Measurements from ENCODE around the gene DACH1. TPM values are rescaled to one million over a fixed set of nuclear protein-coding genes. Genes with fewer than 3 reads are reported as not detected.

The DACH1 gene
- total and polyA plus RNA-seq, 9 of the 15 experiments (the other 6 are each of a cell fraction or from before 2014, with no cell fraction given), result 0.04 to 0.07 (median 0.04) TPM; not detected in 2

DNA sequence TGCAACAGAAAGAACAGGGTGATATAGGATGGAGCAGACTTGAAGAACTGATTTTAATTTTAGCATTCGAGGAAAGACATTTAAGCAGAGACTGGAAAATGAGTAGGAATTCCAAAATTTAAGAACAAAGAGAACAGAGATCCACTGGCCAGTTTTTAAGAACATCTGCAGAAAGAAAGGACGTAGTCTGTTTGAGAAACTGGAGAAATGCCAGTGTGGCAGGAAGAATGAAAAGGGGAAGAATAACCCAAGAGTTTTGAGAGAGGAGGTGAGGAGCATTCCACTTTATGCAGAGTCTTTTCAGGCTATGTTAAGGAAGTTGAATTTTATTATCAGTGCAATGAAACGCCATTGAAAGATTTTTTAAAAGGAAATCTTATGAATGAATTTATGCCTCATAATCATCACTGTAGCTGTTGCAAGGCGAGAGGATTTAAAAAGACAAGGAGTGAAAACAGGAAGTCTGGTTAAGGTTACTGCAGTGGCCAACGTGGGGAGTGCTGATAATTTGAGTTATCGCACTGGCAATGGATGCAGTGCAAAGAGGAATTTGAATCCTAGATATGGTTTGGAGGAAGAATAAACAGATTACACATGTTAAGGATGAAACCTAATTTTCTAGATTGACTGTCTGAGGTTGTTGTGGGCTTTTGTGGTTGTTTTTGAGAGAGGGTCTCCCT lies 253.8 kb downstream of the DACH1 start (continued):
- TF ChIP-seq CBX2 (IDR thresholded peaks at IDR 0.05; ENCODE audit: insufficient read depth, low read length, poor library complexity, severe bottlenecking), result no peak

DNA sequence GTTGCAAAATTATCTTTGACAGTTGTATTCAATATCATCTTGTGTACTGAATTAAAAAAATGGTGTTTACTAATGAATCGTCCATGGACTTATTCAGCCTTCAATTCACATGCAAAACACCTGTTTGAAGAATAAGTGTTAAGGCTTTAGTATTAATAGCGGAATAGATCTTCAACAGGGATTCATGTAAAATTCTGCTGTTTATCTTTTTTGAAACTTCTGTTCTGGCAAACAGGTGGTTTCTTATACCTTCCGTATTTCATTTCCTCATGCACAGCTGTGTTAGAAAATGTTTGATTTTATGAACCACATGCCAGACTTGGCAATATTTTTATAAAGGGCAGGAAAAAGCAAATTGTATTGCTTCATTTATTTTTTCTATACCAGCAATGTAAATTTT lies 255.7 kb downstream of the DACH1 start:
- CTCF ChIA-PET (ENCODE audit: low intra/inter-chr PET ratio), result no interaction called here
- intact Hi-C loops (cut with micrococcal nuclease) (no loop called here), in situ Hi-C loops (cut with MboI) (no loop called here)
- FAIRE-seq (no peak), DNase-seq (ENCODE audit: extremely low read depth in 1 of 4, low spot score in 3 of 4) (no peak), ATAC-seq (no peak)
- Histone ChIP-seq H3K79me2 (ENCODE audit: control insufficient read depth, insufficient read depth, low read length) (no peaks in the 10 kb centered on the region), H3K27ac (ENCODE audit: extremely low read depth, low read depth, low read length) (no peak overlapping the region), H3K9ac (ENCODE audit: insufficient read depth in 1 of 2, low read depth in 2 of 2, low read length in 2 of 2) (no peak overlapping the region), H3K9me1 (ENCODE audit: control insufficient read depth, insufficient read depth, low read length) (no peaks in the 10 kb centered on the region), H4K20me1 (replicated peaks; ENCODE audit: control insufficient read depth, insufficient read depth, low read length) (no peaks in the 10 kb centered on the region), H3K4me1 (replicated peaks in 1 of 2; ENCODE audit: control insufficient read depth in 2 of 2, insufficient read depth in 2 of 2, low read length in 2 of 2) (no peaks in the 10 kb centered on the region), H2AFZ (ENCODE audit: low read depth, low read length) (no peak overlapping the region), H3K4me3 (no peak overlapping the region), H3K4me2 (ENCODE audit: insufficient read depth, low read length) (no peak overlapping the region), H3K9me3 (replicated peaks; ENCODE audit: control insufficient read depth, insufficient read depth, low read depth, low read length) (no peaks in the 10 kb centered on the region), H3K27me3 (ENCODE audit: control insufficient read depth in 2 of 2, insufficient read depth in 2 of 2, low read length in 2 of 2) (no peaks in the 10 kb centered on the region), H3K36me3 (ENCODE audit: control insufficient read depth, insufficient read depth, low read length) (no peaks in the 10 kb centered on the region)
- POLR2A ChIA-PET, result no interaction called here
- WGBS (ENCODE audit: insufficient coverage, low coverage, missing lambda C conversion rate), result 3% methylated on average over 3 of the region's 3 CpGs
- no TSS peak for BruUV-seq (replicated peaks)
- TF ChIP-seq, protein P1, sequence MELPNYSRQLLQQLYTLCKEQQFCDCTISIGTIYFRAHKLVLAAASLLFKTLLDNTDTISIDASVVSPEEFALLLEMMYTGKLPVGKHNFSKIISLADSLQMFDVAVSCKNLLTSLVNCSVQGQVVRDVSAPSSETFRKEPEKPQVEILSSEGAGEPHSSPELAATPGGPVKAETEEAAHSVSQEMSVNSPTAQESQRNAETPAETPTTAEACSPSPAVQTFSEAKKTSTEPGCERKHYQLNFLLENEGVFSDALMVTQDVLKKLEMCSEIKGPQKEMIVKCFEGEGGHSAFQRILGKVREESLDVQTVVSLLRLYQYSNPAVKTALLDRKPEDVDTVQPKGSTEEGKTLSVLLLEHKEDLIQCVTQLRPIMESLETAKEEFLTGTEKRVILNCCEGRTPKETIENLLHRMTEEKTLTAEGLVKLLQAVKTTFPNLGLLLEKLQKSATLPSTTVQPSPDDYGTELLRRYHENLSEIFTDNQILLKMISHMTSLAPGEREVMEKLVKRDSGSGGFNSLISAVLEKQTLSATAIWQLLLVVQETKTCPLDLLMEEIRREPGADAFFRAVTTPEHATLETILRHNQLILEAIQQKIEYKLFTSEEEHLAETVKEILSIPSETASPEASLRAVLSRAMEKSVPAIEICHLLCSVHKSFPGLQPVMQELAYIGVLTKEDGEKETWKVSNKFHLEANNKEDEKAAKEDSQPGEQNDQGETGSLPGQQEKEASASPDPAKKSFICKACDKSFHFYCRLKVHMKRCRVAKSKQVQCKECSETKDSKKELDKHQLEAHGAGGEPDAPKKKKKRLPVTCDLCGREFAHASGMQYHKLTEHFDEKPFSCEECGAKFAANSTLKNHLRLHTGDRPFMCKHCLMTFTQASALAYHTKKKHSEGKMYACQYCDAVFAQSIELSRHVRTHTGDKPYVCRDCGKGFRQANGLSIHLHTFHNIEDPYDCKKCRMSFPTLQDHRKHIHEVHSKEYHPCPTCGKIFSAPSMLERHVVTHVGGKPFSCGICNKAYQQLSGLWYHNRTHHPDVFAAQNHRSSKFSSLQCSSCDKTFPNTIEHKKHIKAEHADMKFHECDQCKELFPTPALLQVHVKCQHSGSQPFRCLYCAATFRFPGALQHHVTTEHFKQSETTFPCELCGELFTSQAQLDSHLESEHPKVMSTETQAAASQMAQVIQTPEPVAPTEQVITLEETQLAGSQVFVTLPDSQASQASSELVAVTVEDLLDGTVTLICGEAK (IDR thresholded peaks at IDR 0.05), result no peak
- TF ChIP-seq, protein P1 (CRISPR knock-in tag; IDR thresholded peaks at IDR 0.05), result no peak
- TF ChIP-seq ZNF23 (CRISPR knock-in tag; IDR thresholded peaks at IDR 0.05) (no peak), EZH2 (IDR thresholded peaks at IDR 0.05; ENCODE audit: borderline replicate concordance, low read depth, low read length) (no peak), ZNF766 (CRISPR knock-in tag; conservative IDR thresholded peaks at IDR 0.05) (no peak), SRSF1 (IDR thresholded peaks at IDR 0.05; ENCODE audit: low read depth, low read length) (no peak), U2AF1 (optimal IDR thresholded peaks at IDR 0.05; ENCODE audit: low read depth, low read length) (no peak)
- TF ChIP-seq, protein P2, sequence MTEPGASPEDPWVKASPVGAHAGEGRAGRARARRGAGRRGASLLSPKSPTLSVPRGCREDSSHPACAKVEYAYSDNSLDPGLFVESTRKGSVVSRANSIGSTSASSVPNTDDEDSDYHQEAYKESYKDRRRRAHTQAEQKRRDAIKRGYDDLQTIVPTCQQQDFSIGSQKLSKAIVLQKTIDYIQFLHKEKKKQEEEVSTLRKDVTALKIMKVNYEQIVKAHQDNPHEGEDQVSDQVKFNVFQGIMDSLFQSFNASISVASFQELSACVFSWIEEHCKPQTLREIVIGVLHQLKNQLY (CRISPR knock-in tag; conservative IDR thresholded peaks at IDR 0.05), result no peak

Measured in K562 (cell line).